Measurements from ENCODE around the gene ARID1B. TPM values are rescaled to one million over a fixed set of nuclear protein-coding genes. Genes with fewer than 3 reads are reported as not detected.

The ARID1B gene
- total RNA-seq, 1 donor from 2014 or later: 59.3 TPM

GRCh38 chr6:157238346-157238745 is 461.2 kb downstream of the ARID1B start:
- Mint-ChIP-seq H3K36me3 (ENCODE audit: low read depth) (peaks cover 4% of the 10 kb centered on the region), H3K9me3 (ENCODE audit: low read depth) (no peaks in the 10 kb centered on the region), H3K27me3 (ENCODE audit: low read depth) (peaks cover 7% of the 10 kb centered on the region), H3K27ac (ENCODE audit: unreplicated experiment) (no peak overlapping the region), H3K4me1 (ENCODE audit: low read depth) (peaks cover 15% of the 10 kb centered on the region), H3K4me3 (ENCODE audit: unreplicated experiment) (no peak overlapping the region)
- TF ChIP-seq, protein P1, sequence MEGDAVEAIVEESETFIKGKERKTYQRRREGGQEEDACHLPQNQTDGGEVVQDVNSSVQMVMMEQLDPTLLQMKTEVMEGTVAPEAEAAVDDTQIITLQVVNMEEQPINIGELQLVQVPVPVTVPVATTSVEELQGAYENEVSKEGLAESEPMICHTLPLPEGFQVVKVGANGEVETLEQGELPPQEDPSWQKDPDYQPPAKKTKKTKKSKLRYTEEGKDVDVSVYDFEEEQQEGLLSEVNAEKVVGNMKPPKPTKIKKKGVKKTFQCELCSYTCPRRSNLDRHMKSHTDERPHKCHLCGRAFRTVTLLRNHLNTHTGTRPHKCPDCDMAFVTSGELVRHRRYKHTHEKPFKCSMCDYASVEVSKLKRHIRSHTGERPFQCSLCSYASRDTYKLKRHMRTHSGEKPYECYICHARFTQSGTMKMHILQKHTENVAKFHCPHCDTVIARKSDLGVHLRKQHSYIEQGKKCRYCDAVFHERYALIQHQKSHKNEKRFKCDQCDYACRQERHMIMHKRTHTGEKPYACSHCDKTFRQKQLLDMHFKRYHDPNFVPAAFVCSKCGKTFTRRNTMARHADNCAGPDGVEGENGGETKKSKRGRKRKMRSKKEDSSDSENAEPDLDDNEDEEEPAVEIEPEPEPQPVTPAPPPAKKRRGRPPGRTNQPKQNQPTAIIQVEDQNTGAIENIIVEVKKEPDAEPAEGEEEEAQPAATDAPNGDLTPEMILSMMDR (IDR thresholded peaks at IDR 0.05): no peak
- DNase-seq (ENCODE audit: low spot score): no peak

DNA sequence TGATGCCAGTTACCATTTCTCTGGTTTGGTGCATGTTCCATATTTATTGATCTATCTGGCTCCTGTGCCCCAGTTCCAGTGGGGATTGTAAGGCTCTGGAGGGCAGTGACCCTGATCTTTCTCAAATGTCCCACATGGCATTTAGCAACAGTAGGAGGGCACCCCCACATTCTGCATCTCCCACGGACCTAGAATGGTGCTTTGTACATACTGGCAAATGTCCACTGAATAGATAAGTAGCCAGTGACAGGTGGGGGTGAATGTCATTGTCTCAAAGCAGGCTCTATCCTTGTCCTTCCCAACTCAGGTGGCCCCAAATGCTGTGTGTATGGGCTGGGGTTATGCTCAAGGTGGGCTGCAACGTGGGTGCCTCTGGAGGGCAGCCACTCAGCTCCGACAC is 462.0 kb downstream of the ARID1B start:
- peaks cover under 1% of the 10 kb centered on the region for H3K9me3 Mint-ChIP-seq (ENCODE audit: low read depth)
- H3K36me3 Mint-ChIP-seq (ENCODE audit: low read depth): no peaks in the 10 kb centered on the region
- TF ChIP-seq, protein P1 (IDR thresholded peaks at IDR 0.05): no peak
- H3K27me3 Mint-ChIP-seq (ENCODE audit: low read depth): peaks cover 7% of the 10 kb centered on the region
- H3K27ac Mint-ChIP-seq (ENCODE audit: unreplicated experiment): no peak overlapping the region
- H3K4me3 Mint-ChIP-seq (ENCODE audit: unreplicated experiment): no peak overlapping the region
- H3K4me1 Mint-ChIP-seq (ENCODE audit: low read depth): peaks cover 16% of the 10 kb centered on the region
- no peak for DNase-seq (ENCODE audit: low spot score)

DNA sequence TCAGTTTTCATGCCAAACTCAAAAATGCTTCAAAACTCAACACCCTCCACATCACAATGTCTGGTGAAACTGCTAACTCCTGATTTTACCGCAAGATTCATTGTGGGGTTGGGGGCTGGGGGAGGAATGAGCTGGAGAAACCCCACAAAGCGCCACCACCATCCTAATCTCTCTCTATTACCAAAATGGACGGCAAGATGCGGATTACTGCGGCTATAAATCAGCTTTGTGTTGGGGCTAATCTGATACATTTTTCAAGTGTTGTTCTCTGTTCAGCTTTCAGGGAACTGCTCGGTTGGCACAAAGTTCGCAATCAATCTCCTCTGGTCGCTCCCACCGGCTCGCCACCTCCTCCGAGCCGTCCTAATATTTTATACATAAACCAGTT is 462.5 kb downstream of the ARID1B start:
- Mint-ChIP-seq H3K27me3 (ENCODE audit: low read depth) (peaks cover 6% of the 10 kb centered on the region), H3K27ac (ENCODE audit: unreplicated experiment) (no peak overlapping the region), H3K36me3 (ENCODE audit: low read depth) (no peaks in the 10 kb centered on the region), H3K4me3 (ENCODE audit: unreplicated experiment) (no peak overlapping the region), H3K4me1 (ENCODE audit: low read depth) (peaks cover 20% of the 10 kb centered on the region), H3K9me3 (ENCODE audit: low read depth) (peaks cover 3% of the 10 kb centered on the region)
- TF ChIP-seq, protein P1 (IDR thresholded peaks at IDR 0.05): no peak
- no peak for DNase-seq (ENCODE audit: low spot score)

DNA sequence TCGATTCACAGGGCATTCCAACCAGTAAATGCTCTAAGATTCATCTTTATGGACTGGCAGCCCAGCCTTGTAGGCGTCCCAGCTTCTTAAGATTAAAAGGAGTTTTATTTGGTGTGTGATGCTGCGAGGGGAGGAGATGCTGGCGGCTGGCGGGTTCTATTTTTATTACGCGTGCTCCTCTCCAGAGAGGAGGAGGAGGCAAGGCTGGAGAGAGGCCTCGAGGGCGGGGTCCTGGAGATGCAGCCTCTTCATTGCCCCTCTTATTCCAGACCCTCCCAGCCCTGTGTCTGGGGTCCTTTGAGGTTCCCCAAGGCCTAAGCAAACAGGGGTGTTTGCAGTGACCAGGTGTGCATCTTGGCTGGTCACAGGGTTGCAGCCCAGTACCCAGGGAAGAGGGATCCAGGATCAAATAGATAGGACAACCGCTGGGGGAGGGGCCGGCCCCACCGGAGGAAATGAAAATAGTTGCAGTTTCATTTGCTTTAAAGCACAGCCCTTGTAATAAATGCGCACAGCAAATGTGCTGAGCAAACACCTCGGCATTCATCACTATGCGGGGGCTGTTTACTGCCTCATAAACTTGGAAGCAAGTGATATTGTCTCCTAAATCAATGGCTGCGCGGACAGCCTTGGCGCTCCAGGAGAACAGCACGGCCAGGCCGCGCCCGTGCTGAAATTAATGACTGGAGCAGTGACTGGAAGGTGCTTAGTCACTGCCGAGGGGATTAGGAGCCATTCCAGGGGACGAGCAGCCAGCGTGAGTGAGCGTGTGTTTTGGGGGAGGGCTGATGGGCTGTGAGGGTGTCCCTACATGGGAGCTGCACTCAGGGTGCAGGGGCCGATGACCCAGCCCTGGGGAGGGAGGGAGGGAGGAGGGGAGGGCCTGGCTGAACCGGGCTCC is 463.1 kb downstream of the ARID1B start:
- peaks cover 22% of the 10 kb centered on the region for H3K4me1 Mint-ChIP-seq (ENCODE audit: low read depth)
- DNase-seq (ENCODE audit: low spot score): no peak
- H3K9me3 Mint-ChIP-seq (ENCODE audit: low read depth): peaks cover 3% of the 10 kb centered on the region
- no peaks in the 10 kb centered on the region for H3K36me3 Mint-ChIP-seq (ENCODE audit: low read depth)
- TF ChIP-seq, protein P1 (IDR thresholded peaks at IDR 0.05): no peak
- H3K27ac Mint-ChIP-seq (ENCODE audit: unreplicated experiment): no peak overlapping the region
- no peak overlapping the region for H3K4me3 Mint-ChIP-seq (ENCODE audit: unreplicated experiment)
- peaks cover 3% of the 10 kb centered on the region for H3K27me3 Mint-ChIP-seq (ENCODE audit: low read depth)

- no peak overlapping the region for H3K4me3 Mint-ChIP-seq (ENCODE audit: unreplicated experiment)
- TF ChIP-seq, protein P1 (IDR thresholded peaks at IDR 0.05): no peak
- H3K4me1 Mint-ChIP-seq (ENCODE audit: low read depth): peaks cover 17% of the 10 kb centered on the region
- H3K36me3 Mint-ChIP-seq (ENCODE audit: low read depth): no peaks in the 10 kb centered on the region
- no peaks in the 10 kb centered on the region for H3K27me3 Mint-ChIP-seq (ENCODE audit: low read depth)
- H3K9me3 Mint-ChIP-seq (ENCODE audit: low read depth): peaks cover 3% of the 10 kb centered on the region
- DNase-seq (ENCODE audit: low spot score): no peak
- no peak overlapping the region for H3K27ac Mint-ChIP-seq (ENCODE audit: unreplicated experiment)
Observed at GRCh38 chr6:157240960-157241311, 463.8 kb downstream of the ARID1B start.

Data from chondrocyte (in vitro differentiated cells).